ENCODE measurements around the gene REM2.

DNA sequence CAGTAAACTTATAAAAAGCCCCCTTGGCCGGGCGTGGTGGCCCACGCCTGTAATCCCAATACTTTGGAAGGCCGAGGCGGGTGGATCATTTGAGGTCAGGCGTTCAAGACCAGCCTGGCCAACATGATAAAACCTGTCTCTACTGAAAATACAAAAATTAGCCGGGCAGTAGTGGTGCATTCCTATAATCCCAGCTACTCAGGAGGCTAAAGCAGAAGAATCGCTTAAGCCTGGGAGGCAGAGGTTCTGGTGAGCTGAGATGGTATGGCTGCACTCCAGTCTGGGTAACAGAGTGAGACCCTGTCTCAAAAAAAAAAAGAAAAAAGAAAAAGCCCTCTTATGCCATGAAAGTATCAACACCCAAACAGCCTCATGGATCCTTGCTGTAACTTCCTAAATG lies 42.5 kb downstream of the REM2 start:
- no peak for TF ChIP-seq SUZ12 (IDR thresholded peaks at IDR 0.05)
- TF ChIP-seq PKNOX1 (IDR thresholded peaks at IDR 0.05), result no peak
